Stimulated activated CD4-positive, alpha-beta T cell treated with anti-CD3 and anti-CD28 coated beads, Interleukin-1b, Interleukin-23, amount 100 ng/mL, for 24 hours (primary cell): Measurements from ENCODE around the gene OR8B12.
"Not testable (repeated sequence)": the region's sequence is repeated elsewhere in the genome, so short reads cannot be mapped to it uniquely, and the experiment has no call there.

Experiments used
- DNase-seq, 4 experiments: peaks; one replicate each; pipeline ENCODE4 v3.0.0-alpha.2; 2020; ENCODE audit warnings: low read depth in 4 of 4, low spot score in 1 of 4

Gene OR8B12

GRCh38 chr11:124533626-124534025 is 9.8 kb downstream of the OR8B12 start:
- DNase-seq = no peak

- DNase-seq = no peak
Measured at GRCh38 chr11:124520550-124520854, 23.0 kb downstream of the OR8B12 start.

GRCh38 chr11:124519850-124520549 is 23.5 kb downstream of the OR8B12 start:
- no peak for DNase-seq

- no peak for DNase-seq
Measured at GRCh38 chr11:124518989-124519451, 24.4 kb downstream of the OR8B12 start.

GRCh38 chr11:124517314-124517713 is 26.1 kb downstream of the OR8B12 start:
- no peak for DNase-seq

- DNase-seq = not testable (repeated sequence)
Measured at GRCh38 chr11:124514675-124515074, 28.8 kb downstream of the OR8B12 start.

- DNase-seq = no peak
Measured at GRCh38 chr11:124514131-124514530, 29.3 kb downstream of the OR8B12 start.

- DNase-seq = no peak
Measured at GRCh38 chr11:124511745-124512144, 31.7 kb downstream of the OR8B12 start.

- no peak for DNase-seq
Measured at GRCh38 chr11:124510279-124510678, 33.2 kb downstream of the OR8B12 start.

GRCh38 chr11:124499711-124500110 is 43.7 kb downstream of the OR8B12 start:
- DNase-seq = no peak

- DNase-seq = no peak
Measured at GRCh38 chr11:124493016-124493655, 50.3 kb downstream of the OR8B12 start.
